ENCODE data around the gene FOXP3.

DNA sequence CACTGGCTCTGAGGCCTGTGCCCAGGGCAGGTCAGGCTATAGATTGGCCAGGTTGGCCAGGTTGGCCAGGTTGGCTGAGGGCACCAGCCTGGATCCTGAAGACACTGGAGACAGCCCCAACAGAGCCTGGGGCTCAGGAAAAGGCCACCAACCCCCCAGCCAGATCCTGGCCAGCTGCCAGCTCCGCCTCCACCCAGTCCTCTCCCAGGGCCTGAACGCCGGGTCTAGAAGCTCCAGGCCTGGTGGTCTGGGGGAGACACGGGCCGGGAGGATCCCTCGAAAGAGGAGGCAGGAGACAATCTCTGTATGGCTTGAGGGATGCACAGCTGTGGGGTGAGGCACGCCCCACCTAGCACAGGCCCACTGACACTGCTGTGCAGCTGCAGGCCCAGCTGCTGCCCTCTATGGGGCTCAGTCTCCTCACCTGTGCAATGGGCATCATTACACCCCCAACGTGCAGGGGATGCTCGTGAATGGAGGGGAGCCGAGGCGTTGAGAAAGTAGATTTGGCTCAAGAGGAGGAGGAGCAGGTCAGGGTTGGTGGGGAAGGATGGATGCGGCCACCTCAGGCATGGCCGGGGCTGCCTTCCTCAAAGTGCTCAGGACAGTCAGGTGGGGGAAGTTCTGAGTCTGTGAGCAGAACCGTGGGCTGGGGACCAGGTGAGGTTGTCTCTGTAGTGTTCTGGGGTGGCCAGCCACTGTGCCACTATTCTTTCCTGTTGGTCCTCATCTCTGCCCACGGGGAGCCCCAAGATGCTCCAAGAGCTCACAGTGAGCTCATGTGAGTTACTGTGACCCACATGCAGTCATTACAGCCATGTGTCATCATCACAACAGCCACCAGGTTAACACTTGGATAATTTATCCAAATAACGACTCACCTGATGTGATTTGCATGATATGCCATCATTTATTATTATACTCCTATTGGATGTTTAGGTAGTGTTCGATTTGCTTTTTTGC, 28.2 kb upstream of the FOXP3 start:
- TF ChIP-seq, protein P1, sequence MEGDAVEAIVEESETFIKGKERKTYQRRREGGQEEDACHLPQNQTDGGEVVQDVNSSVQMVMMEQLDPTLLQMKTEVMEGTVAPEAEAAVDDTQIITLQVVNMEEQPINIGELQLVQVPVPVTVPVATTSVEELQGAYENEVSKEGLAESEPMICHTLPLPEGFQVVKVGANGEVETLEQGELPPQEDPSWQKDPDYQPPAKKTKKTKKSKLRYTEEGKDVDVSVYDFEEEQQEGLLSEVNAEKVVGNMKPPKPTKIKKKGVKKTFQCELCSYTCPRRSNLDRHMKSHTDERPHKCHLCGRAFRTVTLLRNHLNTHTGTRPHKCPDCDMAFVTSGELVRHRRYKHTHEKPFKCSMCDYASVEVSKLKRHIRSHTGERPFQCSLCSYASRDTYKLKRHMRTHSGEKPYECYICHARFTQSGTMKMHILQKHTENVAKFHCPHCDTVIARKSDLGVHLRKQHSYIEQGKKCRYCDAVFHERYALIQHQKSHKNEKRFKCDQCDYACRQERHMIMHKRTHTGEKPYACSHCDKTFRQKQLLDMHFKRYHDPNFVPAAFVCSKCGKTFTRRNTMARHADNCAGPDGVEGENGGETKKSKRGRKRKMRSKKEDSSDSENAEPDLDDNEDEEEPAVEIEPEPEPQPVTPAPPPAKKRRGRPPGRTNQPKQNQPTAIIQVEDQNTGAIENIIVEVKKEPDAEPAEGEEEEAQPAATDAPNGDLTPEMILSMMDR (IDR thresholded peaks at IDR 0.05): no peak
- no peak for TF ChIP-seq POLR2A (IDR thresholded peaks at IDR 0.05)
- TF ChIP-seq POLR2AphosphoS5 (IDR thresholded peaks at IDR 0.05): no peak

All from transverse colon (tissue), 4 donors.